HG03097 (cell line): ENCODE data around the gene CUL5.
"Not testable (repeated sequence)": the region's sequence is repeated elsewhere in the genome, so short reads cannot be mapped to it uniquely, and the experiment has no call there.

Source experiments
- ATAC-seq: cut with Tn5 transposase; IDR thresholded peaks from one replicate; pipeline ENCODE4 v1.9.1; 2021; ENCODE audit not compliant: unreplicated experiment, low FRiP score

Gene CUL5

DNA sequence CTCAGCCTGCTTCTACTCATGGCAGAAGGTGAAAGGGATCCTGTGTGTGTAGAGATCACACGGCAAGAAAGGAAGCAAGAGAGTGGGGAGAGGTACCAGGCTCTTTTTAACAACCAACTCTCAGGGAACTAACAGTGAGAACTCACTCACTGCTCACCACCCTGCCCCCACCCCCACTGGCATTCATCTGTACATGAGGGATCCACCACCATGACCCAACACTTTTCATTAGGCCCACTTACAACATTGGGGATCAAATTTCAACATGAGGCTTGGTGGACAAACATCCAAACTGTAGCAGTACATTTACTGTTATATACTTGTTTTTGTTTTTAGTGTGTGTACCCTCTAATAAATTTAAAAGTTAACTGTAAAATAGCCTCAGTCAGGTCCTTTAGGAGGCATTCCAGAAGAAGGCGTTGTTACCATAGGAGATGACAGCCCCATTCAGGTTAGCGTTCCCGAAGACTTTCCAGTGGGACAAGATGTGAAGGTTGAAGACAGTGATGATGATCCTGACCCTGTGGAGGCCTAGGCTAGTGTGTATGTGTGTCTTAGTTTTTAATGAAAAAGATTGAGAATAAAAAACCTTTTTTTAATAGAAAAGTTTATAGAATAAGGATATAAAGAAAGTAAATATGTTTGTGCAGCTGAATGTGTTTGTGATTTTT lies 11.3 kb downstream of the CUL5 start:
- ATAC-seq: no peak

- peak; percentile 78 for ATAC-seq
Observed at GRCh38 chr11:108025387-108026080, 16.8 kb downstream of the CUL5 start.

DNA sequence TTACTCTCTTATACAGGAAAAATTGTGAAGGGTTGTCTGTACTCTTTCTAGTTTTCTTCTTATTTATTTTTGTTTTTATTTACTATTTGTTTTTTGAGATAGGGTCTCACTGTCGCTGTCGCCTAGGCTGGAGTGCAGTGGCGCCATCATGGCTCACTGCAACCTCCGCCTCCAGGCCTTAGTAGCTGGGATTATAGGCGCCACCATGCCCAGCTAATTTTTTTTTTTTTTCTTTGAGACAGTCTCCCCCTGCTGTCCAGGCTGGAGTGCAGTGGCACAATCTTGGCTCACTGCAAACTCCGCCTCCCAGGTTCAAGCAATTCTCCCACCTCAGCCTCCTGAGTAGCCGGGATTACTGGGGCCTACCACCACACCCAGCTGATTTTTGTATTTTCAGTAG lies 18.4 kb downstream of the CUL5 start:
- ATAC-seq: no peak

- ATAC-seq: not testable (repeated sequence)
Observed at GRCh38 chr11:108028822-108029441, 20.2 kb downstream of the CUL5 start.

- ATAC-seq: not testable (repeated sequence)
Observed at GRCh38 chr11:108031604-108032003, 22.9 kb downstream of the CUL5 start.

GRCh38 chr11:108032800-108033199 lies 24.1 kb downstream of the CUL5 start:
- no peak for ATAC-seq

DNA sequence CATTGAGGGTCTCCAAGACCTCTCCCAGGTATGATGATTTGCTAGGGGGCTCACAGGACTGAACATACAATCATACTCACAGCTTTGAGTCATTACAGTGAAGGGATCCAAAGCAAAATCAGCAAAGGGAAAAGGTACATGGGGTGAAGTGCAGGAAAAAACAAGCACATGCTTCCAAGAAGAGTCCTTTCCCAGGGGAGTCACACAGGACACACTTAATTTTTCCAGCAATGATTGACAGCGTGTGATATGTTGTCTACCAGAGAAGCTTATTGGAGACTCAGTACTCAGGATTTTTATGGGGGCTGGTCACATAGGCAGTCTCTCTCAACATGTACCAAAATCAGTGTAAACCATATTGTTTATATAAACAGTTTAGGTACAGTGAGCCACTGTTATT lies 25.3 kb downstream of the CUL5 start:
- no peak for ATAC-seq

- no peak for ATAC-seq
Observed at GRCh38 chr11:108034952-108035351, 26.3 kb downstream of the CUL5 start.

DNA sequence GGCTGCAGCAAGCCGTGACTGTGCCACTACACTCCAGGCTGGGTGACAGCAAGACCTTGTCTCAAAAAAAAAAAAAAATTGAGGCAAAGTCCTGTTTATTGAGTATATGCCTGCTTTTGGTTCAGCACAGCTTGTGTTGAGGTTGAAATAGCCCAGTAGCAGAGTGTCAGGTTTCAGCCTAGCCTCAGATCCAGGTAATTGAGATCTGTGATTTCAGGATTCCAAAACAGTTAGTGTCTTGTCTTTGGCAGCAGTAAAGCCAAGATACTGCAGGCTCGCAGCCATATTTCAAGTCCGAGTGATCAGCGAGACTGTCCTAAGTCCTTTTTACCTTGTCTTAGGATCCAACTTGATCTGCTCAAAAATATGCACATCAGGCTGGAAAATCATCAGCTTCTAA lies 27.0 kb downstream of the CUL5 start:
- ATAC-seq: no peak

DNA sequence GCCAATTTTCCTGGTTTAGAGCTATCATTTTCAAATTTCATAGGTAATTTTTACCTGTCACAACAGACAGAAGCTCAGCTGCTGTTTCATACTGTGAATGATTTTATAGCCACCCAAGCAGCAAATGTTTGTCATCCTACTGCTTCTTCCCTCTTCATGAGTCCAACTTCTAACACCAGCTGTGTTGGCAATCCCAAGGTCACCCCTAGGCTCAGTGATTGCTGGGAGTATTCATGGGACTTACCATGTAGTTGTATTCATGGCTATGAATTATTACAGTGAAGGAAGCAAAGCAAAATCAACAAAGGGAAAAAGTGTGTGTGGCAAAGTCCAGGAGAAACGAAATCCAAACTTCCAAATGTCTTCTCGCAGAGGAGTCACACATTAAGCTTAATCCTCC lies 28.5 kb downstream of the CUL5 start:
- no peak for ATAC-seq

GRCh38 chr11:108037636-108038035 lies 28.9 kb downstream of the CUL5 start:
- no peak for ATAC-seq

DNA sequence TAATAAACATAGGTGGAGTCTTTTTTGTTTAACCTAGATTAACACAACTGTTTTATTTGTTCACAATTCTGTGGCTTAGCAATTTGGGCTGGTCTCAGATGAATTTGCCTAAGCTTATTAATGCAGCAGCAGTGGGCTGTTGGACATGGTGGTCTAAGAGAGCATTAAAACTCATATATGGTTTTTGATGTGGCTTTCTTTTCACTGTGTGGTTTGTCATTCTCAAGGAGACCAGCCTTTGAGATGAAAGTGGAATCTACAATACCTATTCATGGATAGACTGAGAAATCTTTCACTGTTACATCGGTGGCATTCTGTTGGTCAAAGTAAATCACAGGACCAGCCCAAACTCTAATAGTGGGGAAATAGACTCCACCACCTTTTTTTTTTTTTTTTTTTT lies 39.6 kb downstream of the CUL5 start:
- no peak for ATAC-seq

DNA sequence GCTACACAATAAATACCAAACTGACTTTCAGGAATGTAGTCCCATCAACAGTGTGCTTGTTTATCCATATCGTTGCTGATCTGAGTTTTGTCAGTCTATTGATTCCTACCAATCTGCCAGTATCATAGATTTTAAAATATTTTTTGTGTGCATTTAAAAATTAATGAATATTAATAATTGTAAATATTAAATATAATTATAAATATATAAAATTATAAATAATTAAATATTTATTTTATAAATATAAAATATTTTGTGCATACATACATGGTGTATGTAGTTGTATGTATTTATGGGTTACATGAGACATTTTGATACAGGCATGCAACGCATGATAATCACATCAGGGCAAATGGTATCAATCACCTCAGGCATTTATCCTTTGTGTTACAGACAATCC lies 53.6 kb downstream of the CUL5 start:
- no peak for ATAC-seq

DNA sequence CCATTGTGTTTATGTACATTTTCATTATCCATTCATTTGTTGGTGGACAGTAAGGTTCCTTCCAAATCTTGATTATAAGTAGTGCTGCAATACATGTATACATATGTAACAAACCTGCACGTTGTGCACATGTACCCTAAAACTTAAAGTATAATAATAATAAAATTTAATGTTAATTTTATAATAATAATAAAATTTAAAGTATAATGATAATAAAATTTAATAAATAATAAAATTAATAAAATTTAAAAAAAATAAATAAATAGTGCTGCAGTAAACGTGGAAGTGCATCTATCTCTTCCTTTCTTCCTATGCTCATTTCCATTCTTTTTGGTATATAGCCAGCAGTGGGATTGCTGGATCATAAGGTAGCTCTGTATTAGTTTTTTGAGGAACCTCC lies 54.7 kb downstream of the CUL5 start:
- ATAC-seq: no peak

- no peak for ATAC-seq
Observed at GRCh38 chr11:108069947-108070346, 61.2 kb downstream of the CUL5 start.

DNA sequence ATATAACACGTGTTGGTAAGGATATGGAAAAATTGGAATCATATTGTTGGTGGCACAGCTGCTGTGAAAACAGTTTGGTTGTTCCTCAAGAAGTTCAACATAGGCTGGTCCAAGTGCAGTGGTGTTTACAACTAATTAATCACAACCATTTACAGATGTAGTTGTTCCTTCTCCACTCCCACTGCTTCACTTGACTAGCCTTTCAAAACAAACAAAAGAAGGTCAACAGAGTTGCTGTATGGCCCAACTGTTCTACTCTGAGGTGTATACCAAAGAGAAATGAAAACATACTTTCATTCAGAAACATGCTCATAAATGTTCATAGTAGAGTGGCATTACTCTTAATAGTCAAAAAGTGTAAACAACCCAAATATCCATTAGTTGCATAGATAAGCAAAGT lies 76.1 kb downstream of the CUL5 start:
- ATAC-seq: no peak

DNA sequence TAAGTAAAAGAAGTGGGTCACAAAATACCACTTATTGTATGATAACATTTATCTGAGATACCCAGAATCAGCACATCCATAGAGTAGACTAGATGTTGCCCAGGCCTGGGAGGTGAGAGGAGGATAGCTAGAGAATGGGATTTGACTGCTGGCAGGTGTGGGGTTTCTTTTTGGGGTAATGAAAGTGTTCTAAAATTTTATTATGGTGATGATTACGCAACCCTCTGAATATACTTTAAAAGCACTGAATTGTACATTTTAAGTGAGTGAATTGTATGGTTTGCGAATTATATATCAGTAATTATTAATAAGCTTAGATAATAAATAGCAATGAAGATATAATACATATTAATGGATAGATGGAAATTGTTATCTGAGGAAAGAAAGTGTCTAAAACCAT lies 77.0 kb downstream of the CUL5 start:
- ATAC-seq: no peak

- no peak for ATAC-seq
Observed at GRCh38 chr11:108092134-108092533, 83.4 kb downstream of the CUL5 start.

DNA sequence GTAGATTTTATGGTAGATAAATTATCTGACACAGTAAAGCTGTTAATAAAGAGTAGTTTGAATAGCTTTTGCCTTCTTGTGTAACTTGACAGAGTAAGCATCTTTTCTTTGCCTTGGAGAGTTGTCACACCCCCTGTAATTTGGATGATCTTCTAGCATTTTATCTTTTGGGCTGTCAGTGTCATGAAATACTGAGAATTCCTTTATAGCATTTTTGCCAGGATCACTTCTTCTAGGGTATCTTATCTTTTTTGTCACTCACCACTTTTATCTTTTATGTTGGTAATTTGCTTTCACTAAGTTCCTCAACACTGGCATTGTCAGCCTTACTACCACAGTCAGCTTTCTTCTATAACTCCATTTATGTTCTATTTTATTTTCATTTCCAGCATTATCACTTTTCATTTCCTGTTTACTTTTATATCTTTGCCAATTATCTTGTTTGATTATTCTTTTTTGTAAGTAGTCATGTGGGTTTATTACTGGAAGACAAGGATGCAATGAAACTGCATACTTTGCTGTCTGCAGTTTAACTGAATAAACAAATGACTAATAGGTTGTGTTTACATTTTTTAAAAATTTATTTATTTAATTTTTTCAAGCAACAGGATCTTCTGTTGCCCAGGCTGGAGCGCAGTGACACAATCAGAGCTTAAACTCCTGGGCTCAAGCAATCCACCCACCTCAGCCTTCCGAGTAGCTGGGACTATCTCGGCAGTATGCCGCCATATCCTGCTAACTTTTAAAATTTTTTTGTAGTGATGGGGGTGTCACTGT lies 84.6 kb downstream of the CUL5 start:
- ATAC-seq: no peak

GRCh38 chr11:108097179-108097578 lies 88.5 kb downstream of the CUL5 start:
- no peak for ATAC-seq

DNA sequence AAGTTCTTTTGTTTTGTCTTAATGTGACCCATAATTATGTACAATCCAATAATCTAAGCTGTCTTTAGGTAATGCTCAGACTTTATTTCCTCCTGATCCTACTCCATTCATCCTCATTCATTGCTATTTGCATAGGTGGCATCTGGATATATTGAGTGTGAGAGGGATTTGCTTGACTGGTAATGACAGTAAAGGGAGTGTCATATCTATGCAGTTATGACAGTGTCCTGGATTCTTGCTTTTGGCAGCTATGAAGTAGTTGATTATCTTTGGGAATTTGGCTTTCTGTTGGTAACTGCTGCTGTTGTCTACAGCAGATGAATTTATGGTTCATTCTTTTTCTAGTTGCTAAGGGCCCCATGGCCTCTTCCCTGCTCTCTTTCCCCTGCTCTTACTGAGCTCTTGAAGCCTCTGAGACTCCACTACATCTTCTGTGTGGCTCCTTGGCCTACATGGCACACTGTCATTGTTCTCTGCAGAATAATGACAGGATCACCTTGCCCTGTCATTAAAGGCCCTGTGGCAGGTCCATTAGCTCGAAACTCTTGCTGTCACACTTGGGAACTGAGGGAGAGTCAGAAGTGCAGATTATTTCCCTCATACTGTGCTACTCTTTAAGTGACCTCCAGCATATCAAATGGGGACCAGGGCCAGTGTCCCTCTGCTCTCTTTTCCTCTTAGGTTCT lies 92.5 kb downstream of the CUL5 start:
- no peak for ATAC-seq
